HUES6 (cell line): Measurements from ENCODE around the gene HOXC10.

Experiments used
- H3K27ac ChIP-seq: 2 replicates; pipeline ENCODE4 v1.7.0; 2013; ENCODE audit warnings: low read depth, mild to moderate bottlenecking, low read length, inconsistent platforms
- H3K27me3 ChIP-seq: 2 replicates; pipeline ENCODE4 v1.6.1; 2013; ENCODE audit warnings: low read length; ENCODE audit not compliant: control insufficient read depth, insufficient read depth
- H3K36me3 ChIP-seq: 2 replicates; pipeline ENCODE4 v1.6.1; 2013; ENCODE audit warnings: low read length; ENCODE audit not compliant: control insufficient read depth, insufficient read depth
- H3K4me1 ChIP-seq: 2 replicates; pipeline ENCODE4 v1.6.1; 2013; ENCODE audit warnings: low read length; ENCODE audit not compliant: control insufficient read depth, insufficient read depth
- H3K4me3 ChIP-seq: 2 replicates; pipeline ENCODE4 v1.5.1; 2013; ENCODE audit warnings: low read depth, low read length
- H3K9ac ChIP-seq: one replicate; pipeline ENCODE4 v1.6.1; 2013; ENCODE audit warnings: mild to moderate bottlenecking, low read length
- H3K9me3 ChIP-seq: 2 replicates; pipeline ENCODE4 v1.6.1; 2013; ENCODE audit warnings: low read depth, low read length; ENCODE audit not compliant: control insufficient read depth, insufficient read depth

HOXC10 gene

GRCh38 chr12:53968214-53969127, 16.5 kb upstream of the HOXC10 start:
- Histone ChIP-seq H3K9ac (no peak overlapping the region), H3K36me3 (no peaks in the 10 kb centered on the region), H3K4me1 (0 out of 2 replicates have a peak, but pooled peaks cover 3% of the 10 kb centered on the region), H3K27ac (no peak overlapping the region), H3K4me3 (no peak overlapping the region), H3K27me3 (peaks cover 100% of the 10 kb centered on the region), H3K9me3 (no peaks in the 10 kb centered on the region)

- no peak overlapping the region for H3K9ac ChIP-seq
- H3K4me3 ChIP-seq, result no peak overlapping the region
- H3K36me3 ChIP-seq, result no peaks in the 10 kb centered on the region
- peaks cover 100% of the 10 kb centered on the region for H3K27me3 ChIP-seq
- H3K9me3 ChIP-seq, result no peaks in the 10 kb centered on the region
- 0 out of 2 replicates have a peak, but pooled peaks cover 3% of the 10 kb centered on the region for H3K4me1 ChIP-seq
- H3K27ac ChIP-seq, result no peak overlapping the region
Observed at GRCh38 chr12:53969588-53970259, 15.2 kb upstream of the HOXC10 start.

GRCh38 chr12:53970451-53970850, 14.5 kb upstream of the HOXC10 start:
- peaks cover 100% of the 10 kb centered on the region for H3K27me3 ChIP-seq
- no peak overlapping the region for H3K27ac ChIP-seq
- H3K9me3 ChIP-seq, result no peaks in the 10 kb centered on the region
- no peak overlapping the region for H3K9ac ChIP-seq
- H3K36me3 ChIP-seq, result no peaks in the 10 kb centered on the region
- no peak overlapping the region for H3K4me3 ChIP-seq
- peaks cover 4% of the 10 kb centered on the region; the same call in 1 of the 2 replicates for H3K4me1 ChIP-seq

GRCh38 chr12:53971129-53971528, 13.8 kb upstream of the HOXC10 start:
- Histone ChIP-seq H3K4me3 (no peak overlapping the region), H3K27me3 (peaks cover 100% of the 10 kb centered on the region), H3K4me1 (peaks cover 9% of the 10 kb centered on the region; the same call in 1 of the 2 replicates), H3K9me3 (no peaks in the 10 kb centered on the region), H3K36me3 (no peaks in the 10 kb centered on the region), H3K27ac (no peak overlapping the region), H3K9ac (no peak overlapping the region)

- Histone ChIP-seq H3K27me3 (peaks cover 100% of the 10 kb centered on the region), H3K4me1 (peaks cover 6% of the 10 kb centered on the region; the same call in 1 of the 2 replicates), H3K4me3 (no peak overlapping the region), H3K27ac (no peak overlapping the region), H3K36me3 (no peaks in the 10 kb centered on the region), H3K9me3 (no peaks in the 10 kb centered on the region), H3K9ac (no peak overlapping the region)
Observed at GRCh38 chr12:53971686-53972085, 13.3 kb upstream of the HOXC10 start.

GRCh38 chr12:53972152-53972702, 12.7 kb upstream of the HOXC10 start:
- H3K27me3 ChIP-seq, result peaks cover 100% of the 10 kb centered on the region
- peaks cover 6% of the 10 kb centered on the region; the same call in 1 of the 2 replicates for H3K4me1 ChIP-seq
- H3K9me3 ChIP-seq, result no peaks in the 10 kb centered on the region
- no peak overlapping the region for H3K4me3 ChIP-seq
- H3K27ac ChIP-seq, result no peak overlapping the region
- H3K36me3 ChIP-seq, result no peaks in the 10 kb centered on the region
- H3K9ac ChIP-seq, result no peak overlapping the region

- Histone ChIP-seq H3K27me3 (peaks cover 100% of the 10 kb centered on the region), H3K4me3 (peak within 1 kb of the TSS; percentile 38), H3K27ac (no peak within 1 kb of the TSS), H3K36me3 (no peaks in the 10 kb centered on the region), H3K4me1 (peaks cover 6% of the 10 kb centered on the region; the same call in 1 of the 2 replicates), H3K9ac (peak within 1 kb of the TSS; percentile 36), H3K9me3 (no peaks in the 10 kb centered on the region)
Observed at GRCh38 chr12:53972722-53973235, 12.2 kb upstream of the HOXC10 start, which contains the start of gene HOXC11. Gene HOXC11 (plus strand): TSS chr12:53973126. CDS start chr12:53973242, 116 bp downstream.

- no peak overlapping the region for H3K27ac ChIP-seq
- H3K4me3 ChIP-seq, result peak overlapping the region; percentile 38
- no peaks in the 10 kb centered on the region for H3K36me3 ChIP-seq
- H3K4me1 ChIP-seq, result peaks cover 6% of the 10 kb centered on the region; the same call in 1 of the 2 replicates
- H3K27me3 ChIP-seq, result peaks cover 100% of the 10 kb centered on the region
- no peaks in the 10 kb centered on the region for H3K9me3 ChIP-seq
- H3K9ac ChIP-seq, result peak overlapping the region; percentile 36
Observed at GRCh38 chr12:53973236-53974042, 11.5 kb upstream of the HOXC10 start.

- Histone ChIP-seq H3K9ac (peak within 1 kb of the TSS; percentile 4), H3K27ac (no peak within 1 kb of the TSS), H3K4me1 (peaks cover 6% of the 10 kb centered on the region; the same call in 1 of the 2 replicates), H3K9me3 (no peaks in the 10 kb centered on the region), H3K36me3 (no peaks in the 10 kb centered on the region), H3K4me3 (peak within 1 kb of the TSS; percentile 38), H3K27me3 (peaks cover 100% of the 10 kb centered on the region)
Observed at GRCh38 chr12:53974084-53975063, 10.6 kb upstream of the HOXC10 start, which contains the start of gene HOTAIR. Gene HOTAIR (minus strand): TSS chr12:53974954.
